ENCODE results near the gene CMTM6.
A peak's percentile ranks its signal among the peaks of the same experiment; 100 is the strongest.

Gene CMTM6

DNA sequence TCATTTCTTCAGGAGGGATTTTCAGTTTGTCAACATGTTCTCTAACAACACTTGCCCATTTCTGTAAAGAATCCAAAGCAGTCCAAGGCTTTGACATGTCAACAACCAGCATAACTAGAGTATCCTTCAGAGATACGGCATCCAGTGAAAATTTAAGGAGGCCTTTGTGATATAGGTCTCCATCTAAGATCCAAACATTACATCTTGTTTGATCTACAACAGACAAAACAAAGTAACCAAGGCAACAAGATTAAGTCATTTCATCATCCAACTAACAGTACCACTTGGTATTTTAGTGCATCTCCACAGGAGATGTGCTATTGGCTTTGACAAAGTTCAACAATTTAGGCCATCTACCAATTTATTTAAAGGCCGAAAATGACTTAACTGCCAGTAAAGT lies 42.2 kb upstream of the CMTM6 start:
- no peak overlapping the region for H3K4ac ChIP-seq (ENCODE audit: low read depth, low read length)
- H2BK15ac ChIP-seq (replicated peaks; ENCODE audit: low read depth): no peak overlapping the region
- H4K5ac ChIP-seq (ENCODE audit: low read length): no peak overlapping the region
- H3K79me1 ChIP-seq (ENCODE audit: low read length): peaks cover 5% of the 10 kb centered on the region
- no peak overlapping the region for H3K4me2 ChIP-seq (ENCODE audit: low read length)
- no peak overlapping the region for H2BK5ac ChIP-seq (ENCODE audit: low read length)
- H3K56ac ChIP-seq (ENCODE audit: low read length): no peak overlapping the region
- H3K27ac ChIP-seq (ENCODE audit: low read depth, low read length): no peak overlapping the region
- no peak overlapping the region for H2AK5ac ChIP-seq (ENCODE audit: low read length)
- peak; percentile 44 for DNase-seq
- no peak overlapping the region for H4K8ac ChIP-seq (ENCODE audit: low read depth, low read length)
- H3K4me1 ChIP-seq (ENCODE audit: control insufficient read depth, low read depth, low read length): no peaks in the 10 kb centered on the region
- peaks cover 6% of the 10 kb centered on the region for H3K79me2 ChIP-seq (ENCODE audit: control insufficient read depth, insufficient read depth, low read length)
- H3K23ac ChIP-seq (ENCODE audit: low read length): no peak overlapping the region
- no peak overlapping the region for H2BK120ac ChIP-seq (ENCODE audit: low read depth, low read length)
- H3K18ac ChIP-seq (ENCODE audit: low read length): no peak overlapping the region
- no peak overlapping the region for H3K9ac ChIP-seq (ENCODE audit: low read length)
- WGBS (ENCODE audit: extremely low coverage, insufficient coverage, low lambda C conversion rate): no CpG with 5 or more reads among the region's 2 CpGs
- H3K27me3 ChIP-seq (ENCODE audit: insufficient read depth, low read length, poor library complexity): no peaks in the 10 kb centered on the region
- H3K4me3 ChIP-seq (ENCODE audit: low read length): no peak overlapping the region
- H3K36me3 ChIP-seq (ENCODE audit: control insufficient read depth, insufficient read depth, low read length): no peaks in the 10 kb centered on the region

DNA sequence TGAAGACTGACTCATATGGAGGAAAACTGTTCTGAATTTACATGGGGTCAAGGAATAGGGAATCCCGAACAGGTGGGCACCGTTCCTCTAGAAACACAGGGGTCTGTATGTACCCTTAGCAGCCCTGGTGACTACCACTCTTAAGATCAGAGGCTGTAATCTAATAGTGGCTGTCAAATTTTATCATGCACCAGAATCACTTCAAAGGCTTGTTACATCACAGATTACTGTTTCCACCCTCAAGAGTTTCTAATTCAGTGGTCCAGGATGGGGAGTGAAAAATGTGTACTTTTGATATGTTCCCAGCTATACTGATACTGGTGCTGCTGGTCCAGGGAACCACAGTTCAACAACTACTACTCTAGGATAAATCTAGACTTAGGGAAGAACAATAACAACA lies 40.2 kb upstream of the CMTM6 start:
- no peaks in the 10 kb centered on the region for H3K4me1 ChIP-seq (ENCODE audit: control insufficient read depth, low read depth, low read length)
- no peak overlapping the region for H4K5ac ChIP-seq (ENCODE audit: low read length)
- no peak overlapping the region for H3K18ac ChIP-seq (ENCODE audit: low read length)
- no peak overlapping the region for H3K4me3 ChIP-seq (ENCODE audit: low read length)
- no peak overlapping the region for H3K4me2 ChIP-seq (ENCODE audit: low read length)
- H3K36me3 ChIP-seq (ENCODE audit: control insufficient read depth, insufficient read depth, low read length): no peaks in the 10 kb centered on the region
- H3K27ac ChIP-seq (ENCODE audit: low read depth, low read length): no peak overlapping the region
- H3K9ac ChIP-seq (ENCODE audit: low read length): no peak overlapping the region
- H2BK5ac ChIP-seq (ENCODE audit: low read length): no peak overlapping the region
- H2BK15ac ChIP-seq (replicated peaks; ENCODE audit: low read depth): no peak overlapping the region
- no peak overlapping the region for H3K4ac ChIP-seq (ENCODE audit: low read depth, low read length)
- no peaks in the 10 kb centered on the region for H3K27me3 ChIP-seq (ENCODE audit: insufficient read depth, low read length, poor library complexity)
- WGBS (ENCODE audit: extremely low coverage, insufficient coverage, low lambda C conversion rate): no CpG with 5 or more reads among the region's 2 CpGs
- H3K56ac ChIP-seq (ENCODE audit: low read length): no peak overlapping the region
- peaks cover 3% of the 10 kb centered on the region for H3K79me2 ChIP-seq (ENCODE audit: control insufficient read depth, insufficient read depth, low read length)
- DNase-seq: no peak
- H3K23ac ChIP-seq (ENCODE audit: low read length): no peak overlapping the region
- no peak overlapping the region for H2BK120ac ChIP-seq (ENCODE audit: low read depth, low read length)
- H2AK5ac ChIP-seq (ENCODE audit: low read length): no peak overlapping the region
- H3K79me1 ChIP-seq (ENCODE audit: low read length): peaks cover 2% of the 10 kb centered on the region
- no peak overlapping the region for H4K8ac ChIP-seq (ENCODE audit: low read depth, low read length)

DNA sequence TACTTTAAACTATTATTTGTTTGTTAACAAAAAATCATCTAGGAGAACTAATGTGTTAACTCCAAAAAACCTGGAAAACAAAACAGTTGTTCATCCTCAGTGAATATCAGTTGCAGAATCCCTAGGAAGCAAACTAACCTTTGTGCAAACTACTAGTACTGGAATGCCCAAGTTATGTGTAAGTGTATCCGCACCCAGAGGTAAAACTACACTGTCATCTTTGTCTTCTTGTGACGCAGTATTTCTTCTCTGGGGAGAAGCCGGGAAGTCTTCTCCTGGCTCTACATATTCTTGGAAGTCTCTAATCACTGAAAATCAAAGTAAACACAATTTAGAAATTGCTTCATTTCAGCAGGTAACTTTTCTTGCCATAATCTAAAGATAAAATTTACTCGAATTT lies 38.2 kb upstream of the CMTM6 start:
- H2BK5ac ChIP-seq (ENCODE audit: low read length): no peak overlapping the region
- no peak overlapping the region for H4K5ac ChIP-seq (ENCODE audit: low read length)
- H3K79me1 ChIP-seq (ENCODE audit: low read length): no peaks in the 10 kb centered on the region
- H2BK15ac ChIP-seq (replicated peaks; ENCODE audit: low read depth): no peak overlapping the region
- no peak overlapping the region for H2AK5ac ChIP-seq (ENCODE audit: low read length)
- H3K79me2 ChIP-seq (ENCODE audit: control insufficient read depth, insufficient read depth, low read length): no peaks in the 10 kb centered on the region
- no peak overlapping the region for H3K23ac ChIP-seq (ENCODE audit: low read length)
- no peak overlapping the region for H3K56ac ChIP-seq (ENCODE audit: low read length)
- H3K4me3 ChIP-seq (ENCODE audit: low read length): no peak overlapping the region
- H3K27ac ChIP-seq (ENCODE audit: low read depth, low read length): no peak overlapping the region
- no peak overlapping the region for H3K18ac ChIP-seq (ENCODE audit: low read length)
- no CpG with 5 or more reads among the region's 4 CpGs for WGBS (ENCODE audit: extremely low coverage, insufficient coverage, low lambda C conversion rate)
- no peaks in the 10 kb centered on the region for H3K36me3 ChIP-seq (ENCODE audit: control insufficient read depth, insufficient read depth, low read length)
- H2BK120ac ChIP-seq (ENCODE audit: low read depth, low read length): no peak overlapping the region
- no peaks in the 10 kb centered on the region for H3K4me1 ChIP-seq (ENCODE audit: control insufficient read depth, low read depth, low read length)
- no peak overlapping the region for H3K4me2 ChIP-seq (ENCODE audit: low read length)
- H3K27me3 ChIP-seq (ENCODE audit: insufficient read depth, low read length, poor library complexity): no peaks in the 10 kb centered on the region
- no peak overlapping the region for H4K8ac ChIP-seq (ENCODE audit: low read depth, low read length)
- H3K4ac ChIP-seq (ENCODE audit: low read depth, low read length): no peak overlapping the region
- DNase-seq: no peak
- H3K9ac ChIP-seq (ENCODE audit: low read length): no peak overlapping the region

DNA sequence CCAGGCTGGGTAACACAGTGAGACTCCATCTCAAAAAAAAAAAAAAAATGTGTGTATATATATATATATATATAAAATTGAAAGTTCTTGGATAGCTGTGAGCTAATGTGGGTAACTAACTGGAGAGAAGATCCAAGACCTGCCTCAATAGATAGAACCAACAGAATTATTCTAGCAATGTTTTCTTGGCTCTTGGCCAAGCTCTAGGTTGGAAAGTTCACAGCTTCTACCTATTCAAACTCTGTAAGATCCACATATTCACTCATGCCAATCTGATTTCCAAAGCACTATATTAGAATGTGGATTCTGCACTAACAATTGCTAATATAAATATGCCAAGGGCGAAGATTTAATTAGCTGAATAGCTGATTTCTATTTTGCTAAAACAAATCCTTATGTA lies 29.8 kb upstream of the CMTM6 start:
- Histone ChIP-seq H3K36me3 (ENCODE audit: control insufficient read depth, insufficient read depth, low read length) (no peaks in the 10 kb centered on the region), H3K23ac (ENCODE audit: low read length) (no peak overlapping the region), H3K4ac (ENCODE audit: low read depth, low read length) (no peak overlapping the region), H3K4me1 (ENCODE audit: control insufficient read depth, low read depth, low read length) (no peaks in the 10 kb centered on the region), H3K9ac (ENCODE audit: low read length) (no peak overlapping the region), H3K79me2 (ENCODE audit: control insufficient read depth, insufficient read depth, low read length) (no peaks in the 10 kb centered on the region), H3K4me2 (ENCODE audit: low read length) (no peak overlapping the region), H2AK5ac (ENCODE audit: low read length) (no peak overlapping the region), H2BK15ac (replicated peaks; ENCODE audit: low read depth) (no peak overlapping the region), H2BK120ac (ENCODE audit: low read depth, low read length) (no peak overlapping the region), H4K5ac (ENCODE audit: low read length) (no peak overlapping the region), H3K4me3 (ENCODE audit: low read length) (no peak overlapping the region), H3K27me3 (ENCODE audit: insufficient read depth, low read length, poor library complexity) (no peaks in the 10 kb centered on the region), H3K79me1 (ENCODE audit: low read length) (peaks cover 2% of the 10 kb centered on the region), H3K18ac (ENCODE audit: low read length) (no peak overlapping the region), H2BK5ac (ENCODE audit: low read length) (no peak overlapping the region), H4K8ac (ENCODE audit: low read depth, low read length) (no peak overlapping the region), H3K27ac (ENCODE audit: low read depth, low read length) (no peak overlapping the region), H3K56ac (ENCODE audit: low read length) (no peak overlapping the region)
- WGBS (ENCODE audit: extremely low coverage, insufficient coverage, low lambda C conversion rate): no CpG with 5 or more reads among the region's 1 CpG
- DNase-seq: no peak

DNA sequence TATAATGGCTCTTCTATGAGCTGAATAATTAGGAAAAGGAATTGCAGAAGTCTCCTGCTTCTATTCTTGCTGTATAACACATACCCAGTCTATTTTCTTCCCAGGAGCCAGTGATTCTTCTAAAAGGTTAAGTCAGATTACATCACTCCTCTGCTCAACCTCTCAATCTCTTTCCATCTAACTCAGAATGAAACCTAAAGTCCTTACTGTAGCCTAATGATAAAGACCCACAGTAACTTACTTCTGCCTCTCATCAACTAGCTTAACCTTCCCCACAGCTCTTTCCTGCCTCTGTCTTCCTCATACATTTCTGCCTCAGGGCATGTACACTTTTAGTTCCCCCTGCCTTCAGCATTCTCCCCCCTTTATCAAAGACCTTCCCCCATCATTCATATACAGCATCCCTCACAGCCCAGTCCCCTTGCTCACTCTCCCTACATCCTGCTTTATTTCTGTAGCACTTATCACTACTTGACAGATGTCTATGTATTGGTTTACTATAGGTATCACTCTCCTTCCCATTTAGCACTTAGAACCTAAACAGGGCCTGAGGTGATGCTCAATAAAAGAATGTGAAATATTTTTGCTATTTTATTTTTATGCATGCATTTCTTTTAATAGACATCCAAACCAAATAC lies 28.5 kb upstream of the CMTM6 start:
- Histone ChIP-seq H3K27ac (ENCODE audit: low read depth, low read length) (no peak overlapping the region), H3K79me1 (ENCODE audit: low read length) (peaks cover 2% of the 10 kb centered on the region), H2AK5ac (ENCODE audit: low read length) (no peak overlapping the region), H4K5ac (ENCODE audit: low read length) (no peak overlapping the region), H4K8ac (ENCODE audit: low read depth, low read length) (no peak overlapping the region), H2BK15ac (replicated peaks; ENCODE audit: low read depth) (no peak overlapping the region), H2BK120ac (ENCODE audit: low read depth, low read length) (no peak overlapping the region), H3K18ac (ENCODE audit: low read length) (no peak overlapping the region), H3K4me3 (ENCODE audit: low read length) (no peak overlapping the region), H3K27me3 (ENCODE audit: insufficient read depth, low read length, poor library complexity) (no peaks in the 10 kb centered on the region), H3K79me2 (ENCODE audit: control insufficient read depth, insufficient read depth, low read length) (no peaks in the 10 kb centered on the region), H3K4me1 (ENCODE audit: control insufficient read depth, low read depth, low read length) (no peaks in the 10 kb centered on the region), H3K36me3 (ENCODE audit: control insufficient read depth, insufficient read depth, low read length) (no peaks in the 10 kb centered on the region), H2BK5ac (ENCODE audit: low read length) (no peak overlapping the region), H3K9ac (ENCODE audit: low read length) (no peak overlapping the region), H3K56ac (ENCODE audit: low read length) (no peak overlapping the region), H3K23ac (ENCODE audit: low read length) (no peak overlapping the region), H3K4me2 (ENCODE audit: low read length) (no peak overlapping the region), H3K4ac (ENCODE audit: low read depth, low read length) (no peak overlapping the region)
- no peak for DNase-seq

DNA sequence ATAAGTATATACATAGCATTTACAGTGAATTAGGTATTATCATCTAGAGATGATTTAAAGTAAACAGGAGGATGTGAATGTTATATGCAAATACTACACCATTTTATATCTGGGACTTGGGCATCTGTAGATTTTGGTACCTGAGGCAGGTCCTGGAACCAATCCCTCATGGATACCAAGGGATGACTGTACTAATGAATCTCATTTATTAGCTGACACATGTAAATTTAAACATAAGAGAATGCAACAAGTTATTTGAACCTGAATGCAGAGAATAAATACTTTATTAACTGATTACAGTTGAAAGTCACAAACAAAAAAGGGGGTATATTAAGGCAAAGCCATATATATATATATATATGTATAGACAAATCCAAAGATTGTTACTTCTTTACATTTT lies 23.1 kb upstream of the CMTM6 start:
- Histone ChIP-seq H2BK5ac (ENCODE audit: low read length) (no peak overlapping the region), H2BK15ac (replicated peaks; ENCODE audit: low read depth) (no peak overlapping the region), H3K18ac (ENCODE audit: low read length) (no peak overlapping the region), H3K4me2 (ENCODE audit: low read length) (no peak overlapping the region), H3K27ac (ENCODE audit: low read depth, low read length) (no peak overlapping the region), H3K56ac (ENCODE audit: low read length) (no peak overlapping the region), H3K36me3 (ENCODE audit: control insufficient read depth, insufficient read depth, low read length) (no peaks in the 10 kb centered on the region), H4K5ac (ENCODE audit: low read length) (no peak overlapping the region), H2BK120ac (ENCODE audit: low read depth, low read length) (no peak overlapping the region), H3K27me3 (ENCODE audit: insufficient read depth, low read length, poor library complexity) (no peaks in the 10 kb centered on the region), H3K4me1 (ENCODE audit: control insufficient read depth, low read depth, low read length) (no peaks in the 10 kb centered on the region), H3K79me2 (ENCODE audit: control insufficient read depth, insufficient read depth, low read length) (no peaks in the 10 kb centered on the region), H2AK5ac (ENCODE audit: low read length) (no peak overlapping the region), H4K8ac (ENCODE audit: low read depth, low read length) (no peak overlapping the region), H3K79me1 (ENCODE audit: low read length) (no peaks in the 10 kb centered on the region), H3K23ac (ENCODE audit: low read length) (no peak overlapping the region), H3K4ac (ENCODE audit: low read depth, low read length) (no peak overlapping the region), H3K4me3 (ENCODE audit: low read length) (no peak overlapping the region), H3K9ac (ENCODE audit: low read length) (no peak overlapping the region)
- DNase-seq: no peak
